NCI-H2107 (cell line): ENCODE measurements around the gene MOSPD3.
"Not testable (repeated sequence)": the region's sequence is repeated elsewhere in the genome, so short reads cannot be mapped to it uniquely, and the experiment has no call there.

Experiments
- DNase-seq: peaks from one replicate; lab custom pipeline; 2025; lab: John Stamatoyannopoulos, UW

The MOSPD3 gene

DNA sequence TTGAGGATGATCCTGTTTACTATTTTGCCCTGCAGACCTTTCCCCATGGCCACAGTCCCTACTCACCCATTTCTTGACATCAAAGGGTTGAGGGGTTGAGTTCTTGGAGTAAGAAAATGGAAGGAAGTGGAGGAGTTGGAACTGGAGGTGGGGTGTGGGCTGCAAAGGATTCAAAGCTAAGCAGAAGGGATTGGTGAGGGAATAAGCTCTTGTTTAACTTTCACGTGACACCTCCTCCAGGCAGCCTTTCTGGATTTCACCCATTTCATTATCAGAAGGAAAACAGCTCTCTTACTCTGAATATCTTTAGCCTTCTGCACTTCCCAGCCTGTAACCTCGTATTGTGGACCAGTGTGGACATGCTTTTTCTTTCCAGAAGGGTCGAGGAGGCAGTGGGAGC is 13.7 kb downstream of the MOSPD3 start:
- no peak for DNase-seq

DNA sequence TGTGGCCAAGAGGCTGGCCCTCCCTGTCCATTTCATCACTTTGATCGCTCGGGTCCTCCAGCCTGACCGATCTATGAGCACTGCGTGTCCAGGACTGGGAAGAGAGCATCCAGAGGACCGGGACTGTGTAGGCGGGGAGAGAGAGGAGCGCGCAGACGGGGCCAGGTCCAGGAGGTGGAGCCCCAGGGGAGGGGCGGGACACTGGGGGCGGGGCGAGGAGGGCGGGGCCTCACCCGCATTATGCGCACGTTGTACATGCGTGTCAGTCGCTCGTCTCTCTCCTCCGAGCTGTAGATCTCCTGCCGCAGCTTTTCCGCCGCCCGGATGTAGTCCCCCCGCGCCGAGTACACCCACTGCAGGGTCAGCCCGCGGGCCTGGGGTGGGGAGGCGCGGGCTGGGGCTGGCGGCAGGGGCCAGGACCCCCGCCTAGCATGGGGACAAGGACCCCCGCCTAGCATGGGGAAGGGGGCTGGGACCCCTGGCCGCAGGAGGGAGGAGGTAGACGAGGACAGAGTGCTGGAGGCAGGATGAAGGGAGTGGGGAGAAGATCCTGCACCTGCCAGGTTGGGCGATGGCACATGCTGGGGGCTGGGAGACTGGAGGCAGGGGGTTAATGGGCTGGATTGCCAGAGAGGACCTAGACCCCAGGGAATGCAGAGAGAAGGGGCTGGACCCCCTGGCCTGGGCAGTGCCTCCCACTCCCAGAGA is 14.3 kb downstream of the MOSPD3 start:
- DNase-seq: no peak

DNA sequence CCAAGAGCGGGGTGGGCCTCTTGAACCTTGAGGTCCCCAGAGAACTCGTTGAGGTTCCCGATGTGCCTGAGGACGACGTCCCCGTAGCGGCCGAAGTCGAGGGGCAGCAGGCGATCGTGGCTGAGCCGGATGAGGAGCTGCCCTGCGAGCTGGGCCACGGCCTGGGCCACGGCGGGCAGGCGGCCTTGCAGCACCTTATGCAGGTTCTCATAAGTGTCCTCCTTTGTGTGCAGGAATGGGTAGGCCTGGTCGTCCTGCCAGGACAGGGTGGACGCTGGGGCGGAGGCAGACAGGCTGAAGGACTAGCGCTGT is 14.9 kb downstream of the MOSPD3 start:
- no peak for DNase-seq

DNA sequence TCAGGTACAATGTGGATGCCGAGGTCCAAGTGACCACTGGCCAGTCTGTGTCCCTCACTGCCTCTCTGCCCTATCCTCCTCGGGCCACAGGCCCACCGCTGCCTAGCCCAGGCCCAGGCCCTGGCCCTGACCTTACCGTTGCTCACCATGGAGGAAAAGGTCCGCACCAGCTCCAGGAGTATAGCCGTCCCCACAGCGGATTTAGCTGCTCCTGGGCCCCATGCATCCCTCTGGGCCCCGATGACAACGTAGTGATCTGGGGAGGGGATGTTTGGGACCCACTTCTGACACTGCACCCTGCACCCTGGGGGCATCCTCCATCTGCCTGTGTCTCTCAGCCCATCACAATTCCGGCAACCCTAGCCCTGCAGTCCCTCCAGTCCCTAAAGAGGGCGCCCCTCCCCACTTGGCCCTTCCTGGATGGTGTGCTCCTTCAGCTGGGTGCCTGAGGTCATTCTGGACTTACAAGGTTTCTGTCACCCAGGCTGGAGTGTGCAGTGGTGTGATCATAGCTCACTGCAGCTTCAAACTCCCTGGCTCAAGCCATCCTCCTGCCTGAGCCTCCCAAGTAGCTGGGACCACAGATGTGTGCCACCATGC is 16.9 kb downstream of the MOSPD3 start:
- no peak for DNase-seq

DNA sequence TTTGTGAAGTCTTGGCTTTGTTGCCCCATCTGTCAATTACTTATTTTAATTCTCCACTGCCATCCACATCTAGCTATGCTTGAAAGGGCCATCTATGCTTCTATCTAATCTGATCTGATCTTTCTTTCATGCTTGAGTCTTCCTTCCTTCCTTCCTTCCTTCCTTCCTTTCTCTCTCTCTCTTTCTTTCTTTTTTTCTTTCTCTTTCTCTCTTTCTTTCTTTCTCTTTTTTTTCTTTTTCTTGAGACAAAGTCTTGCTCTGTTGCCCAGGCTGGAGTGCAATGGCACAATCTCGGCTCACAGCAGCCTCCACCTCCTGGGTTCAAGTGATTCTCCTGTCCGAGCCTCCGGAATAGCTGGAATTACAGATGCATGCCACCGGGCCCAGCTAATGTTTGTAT is 17.7 kb downstream of the MOSPD3 start:
- no peak for DNase-seq

DNA sequence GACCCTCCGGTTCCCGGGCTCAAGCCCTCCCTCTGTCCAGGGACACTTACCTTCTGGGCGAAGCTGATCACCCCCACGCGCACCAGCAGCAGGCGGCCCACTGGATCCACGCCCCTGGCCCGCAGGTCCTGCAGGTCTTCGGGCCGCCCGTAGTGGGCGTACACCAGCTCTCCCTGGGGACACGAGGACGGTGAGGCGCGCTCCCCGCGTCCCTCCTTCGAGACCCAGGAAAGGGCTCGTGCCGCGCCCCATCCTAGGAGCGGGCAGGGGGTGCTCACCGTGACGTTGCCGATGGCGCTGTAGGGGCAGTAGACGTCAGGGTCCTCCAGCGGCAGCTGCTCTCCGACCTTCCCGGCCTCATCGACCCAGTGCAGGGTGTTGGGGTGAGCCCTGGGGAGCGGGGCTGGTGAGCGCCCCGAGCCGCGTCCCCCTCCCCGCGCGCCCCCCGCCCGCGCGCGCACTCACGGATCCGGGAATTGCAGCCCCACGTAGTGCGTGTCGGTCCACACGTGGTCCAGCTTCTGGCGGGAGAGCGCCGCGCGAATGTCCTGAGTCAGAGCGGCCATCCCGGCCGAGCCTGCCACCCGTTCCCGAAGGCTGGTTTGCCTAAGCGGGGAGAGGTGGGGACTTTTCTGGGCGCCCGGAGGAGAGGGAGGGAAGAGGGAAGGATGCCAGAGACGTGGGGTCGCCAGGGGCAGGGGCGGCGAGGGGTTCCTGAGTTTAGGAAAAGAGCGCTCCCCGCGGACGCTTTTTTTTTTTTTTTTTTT is 20.8 kb downstream of the MOSPD3 start:
- no peak for DNase-seq

DNA sequence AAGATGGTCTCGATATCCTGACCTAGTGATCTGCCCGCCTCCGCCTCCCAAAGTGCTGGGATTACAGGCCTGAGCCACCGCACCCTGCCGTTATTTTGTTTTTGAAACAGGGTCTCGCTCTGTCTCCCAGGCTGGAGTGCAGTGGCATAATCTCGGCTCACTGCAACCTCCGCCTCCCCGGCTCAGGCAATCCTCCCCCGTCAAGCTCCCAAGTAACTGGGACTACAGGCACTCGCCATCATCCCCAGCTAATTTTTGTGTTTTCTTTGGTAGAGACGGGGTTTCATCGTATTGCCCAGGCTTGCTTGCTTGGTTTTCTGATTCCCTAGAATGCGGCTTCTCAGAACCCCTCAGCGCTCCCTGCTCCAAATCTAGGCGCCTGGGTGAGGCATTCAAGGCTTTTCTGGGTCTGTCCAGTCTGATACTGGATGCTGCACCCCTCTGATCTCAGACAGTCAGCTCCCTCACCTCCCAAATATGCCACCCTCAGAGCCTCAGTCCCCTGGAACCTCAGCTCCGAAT is 27.7 kb downstream of the MOSPD3 start:
- no peak for DNase-seq

DNA sequence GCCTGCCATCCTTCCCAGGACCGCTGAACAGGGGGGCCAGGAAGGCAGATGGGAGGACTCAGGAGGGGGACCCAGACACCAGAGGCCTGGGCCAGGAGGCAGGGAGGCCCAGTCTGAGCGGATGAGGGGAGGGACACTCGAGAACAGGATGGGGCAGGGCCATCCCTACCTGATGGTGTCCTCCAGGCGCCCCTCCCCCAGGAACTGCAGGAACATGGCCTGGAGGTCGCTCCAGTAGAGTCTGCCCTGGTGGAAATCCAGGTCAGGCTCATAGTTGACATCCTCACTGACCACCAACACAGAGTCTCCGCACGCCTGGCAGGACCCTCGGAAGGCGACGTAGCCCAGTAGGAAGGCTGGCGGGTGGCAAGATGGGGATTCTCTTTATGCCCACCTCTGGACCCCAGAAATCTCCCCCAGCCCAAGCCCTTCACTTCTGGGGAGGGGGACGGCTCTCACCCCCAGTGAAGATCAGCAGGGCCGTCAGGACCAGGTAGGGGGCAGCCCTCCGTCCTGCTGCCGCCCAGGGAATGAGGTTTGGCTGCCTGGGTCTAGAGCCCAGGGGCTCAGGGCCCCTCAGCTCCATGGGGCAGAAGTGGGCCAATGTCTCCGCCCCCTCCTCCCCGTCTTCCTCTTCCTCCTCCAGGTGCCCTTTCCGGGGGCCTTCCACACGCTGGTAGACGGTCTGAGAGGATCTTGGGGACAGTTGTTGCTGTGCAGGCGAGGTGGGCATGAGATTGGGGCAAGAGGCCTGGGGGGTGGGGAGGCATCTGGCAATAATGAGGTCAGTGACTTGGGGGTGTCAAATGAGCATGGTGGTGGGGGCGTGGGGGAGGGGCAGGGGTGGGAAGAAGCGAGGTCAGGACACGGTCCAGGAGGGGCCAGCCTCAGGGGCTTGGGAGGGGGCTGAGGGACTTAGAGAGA is 28.4 kb downstream of the MOSPD3 start:
- no peak for DNase-seq

DNA sequence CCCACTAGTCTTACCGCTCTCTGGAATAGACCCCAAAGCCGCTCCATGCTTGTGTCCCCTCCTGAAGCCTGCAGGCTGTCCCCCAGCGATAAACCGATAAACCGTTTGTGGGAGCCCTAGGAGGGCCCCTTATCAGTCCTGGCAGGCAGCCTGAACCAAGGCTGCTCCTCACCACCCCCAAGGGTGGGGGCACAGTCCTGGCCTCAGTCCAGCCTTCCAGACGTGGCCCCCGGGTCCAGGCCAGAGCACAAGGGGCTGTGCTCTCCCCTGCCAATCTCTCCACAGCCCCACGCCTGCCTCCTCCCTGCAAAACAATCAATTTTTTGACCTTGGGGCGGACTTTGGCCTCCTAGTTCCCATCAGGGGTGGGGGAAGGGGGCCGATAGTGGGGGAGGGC is 29.1 kb downstream of the MOSPD3 start, which contains the start of gene TFR2:
TSS of gene TFR2 (minus strand) at position 90 of the 397 bp plus-strand sequence. CDS start at position 47, 43 bp downstream.
- no peak for DNase-seq

DNA sequence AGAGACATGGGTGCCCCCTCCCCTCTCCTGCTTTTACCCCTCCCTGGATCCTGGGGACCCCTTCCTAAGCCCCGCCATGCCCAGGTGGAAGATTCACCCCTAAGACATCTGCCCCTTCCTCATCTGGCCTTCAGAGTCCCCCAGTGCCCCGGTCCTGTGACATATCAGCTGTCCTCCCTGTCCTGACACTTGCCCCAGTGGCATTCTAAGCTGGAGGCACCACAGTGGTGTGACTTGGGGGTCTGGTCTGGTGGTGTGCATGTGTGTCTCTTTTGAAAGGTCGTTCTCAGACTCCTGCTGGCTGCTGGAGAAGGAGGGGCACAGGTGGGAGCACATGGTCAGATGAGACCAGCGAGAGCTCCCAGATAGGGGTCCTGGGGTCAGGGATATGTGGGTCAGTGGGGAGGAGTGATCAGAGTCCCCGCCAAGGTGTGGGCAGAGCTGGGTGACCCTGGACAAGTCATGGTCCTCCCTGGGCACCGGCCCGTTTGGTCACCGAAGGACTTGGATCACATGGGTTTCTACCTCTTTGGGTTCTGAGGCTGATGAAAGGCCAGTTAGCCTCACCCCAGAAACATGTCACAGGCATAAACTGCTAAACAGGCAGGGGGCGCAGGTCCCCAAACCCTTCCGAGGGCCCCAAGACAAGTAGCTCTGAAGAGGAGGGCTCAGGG is 29.7 kb downstream of the MOSPD3 start:
- no peak for DNase-seq

DNA sequence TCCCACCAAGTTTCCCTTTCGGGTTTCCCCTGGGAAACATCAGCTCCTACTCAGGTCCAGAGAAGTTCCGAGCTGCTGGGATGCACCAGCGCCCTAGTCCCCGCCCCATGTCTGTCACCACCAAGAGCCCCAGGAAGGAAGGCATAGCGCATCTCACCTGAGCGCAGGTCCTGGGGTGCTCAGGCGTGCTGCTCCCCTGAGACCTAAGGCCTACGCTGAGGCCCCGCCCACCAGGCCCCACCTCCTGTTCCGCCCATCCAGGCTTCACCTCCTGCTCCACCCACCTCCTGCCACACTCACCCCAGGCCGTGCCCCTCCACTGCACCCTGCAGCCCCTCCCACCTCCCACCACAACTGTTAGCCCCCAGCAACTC is 30.2 kb downstream of the MOSPD3 start:
- no peak for DNase-seq

DNA sequence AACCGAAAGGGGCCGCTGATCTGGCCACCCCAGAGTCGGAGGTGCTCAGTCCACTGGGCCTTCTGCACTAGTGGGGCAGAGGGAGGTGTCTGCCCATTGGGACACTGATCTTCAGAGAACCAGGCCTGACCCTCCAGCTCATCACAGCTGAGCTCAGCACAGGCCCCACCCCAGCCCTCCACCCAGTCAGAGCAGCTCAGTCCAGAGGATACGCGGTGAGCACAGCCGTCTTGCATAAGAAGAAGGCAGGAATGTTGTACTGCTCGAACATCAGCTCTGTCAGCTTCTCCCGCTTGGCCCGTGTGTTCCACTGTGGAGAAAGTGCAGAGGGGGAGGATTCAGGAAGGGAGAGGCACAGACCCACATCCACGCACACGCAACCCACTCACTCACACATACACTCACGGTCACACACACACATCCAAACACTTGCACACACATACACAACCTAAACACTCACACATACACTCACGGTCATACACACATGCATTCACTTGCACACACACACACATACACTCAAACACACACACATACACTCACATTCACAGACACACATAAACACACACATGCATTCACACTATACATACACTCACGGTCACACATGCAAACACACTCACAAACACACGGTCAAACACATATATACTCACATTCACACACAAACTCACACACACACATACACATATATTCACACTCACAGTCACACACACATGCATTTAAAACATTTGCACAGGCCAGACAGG is 37.7 kb downstream of the MOSPD3 start:
- DNase-seq: no peak

DNA sequence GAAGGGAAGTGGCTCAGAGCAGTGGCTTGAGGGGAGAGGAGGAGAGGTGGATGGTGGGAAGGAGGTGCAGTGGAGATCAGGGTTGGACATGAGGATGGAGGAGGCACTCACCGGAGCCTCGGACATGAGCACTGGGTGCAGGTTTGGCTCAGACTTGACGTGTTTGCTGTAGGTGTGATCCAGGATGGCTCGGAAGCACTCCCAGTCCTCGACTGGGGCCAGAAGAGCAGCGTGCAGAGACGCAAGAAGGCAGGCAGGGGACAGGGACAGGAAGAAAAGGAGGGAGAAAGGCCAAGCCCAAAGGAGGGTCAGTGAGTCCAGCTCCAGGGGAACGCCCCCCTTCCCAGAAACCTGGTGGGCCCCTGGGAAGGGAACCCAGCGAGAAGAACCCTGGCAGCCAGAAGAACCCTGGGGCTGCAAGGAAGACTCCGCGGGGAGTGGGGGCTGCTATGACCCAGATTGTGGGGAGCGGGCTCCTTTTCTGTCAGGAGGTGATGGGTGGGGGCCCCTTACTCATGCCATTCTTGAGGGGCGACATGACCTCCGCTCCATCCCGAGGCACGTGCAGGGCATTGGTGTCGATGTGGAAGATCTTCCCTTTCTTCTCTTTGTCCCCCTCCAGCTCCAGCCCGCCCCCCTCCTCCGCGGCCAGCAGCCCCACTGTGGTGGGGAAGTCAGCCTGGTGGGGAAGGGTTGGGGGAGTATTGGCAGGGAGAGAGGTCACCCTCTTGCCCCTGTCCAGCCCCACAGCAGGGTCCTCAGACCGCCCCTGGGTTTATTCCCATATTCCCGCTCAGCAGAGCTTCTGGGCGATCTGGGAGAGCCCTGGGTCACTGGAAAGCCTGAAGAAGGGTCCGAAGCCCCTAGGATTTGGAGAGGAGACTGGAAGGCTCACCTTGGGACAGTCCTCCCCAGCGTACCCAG is 42.8 kb downstream of the MOSPD3 start:
- DNase-seq: no peak

DNA sequence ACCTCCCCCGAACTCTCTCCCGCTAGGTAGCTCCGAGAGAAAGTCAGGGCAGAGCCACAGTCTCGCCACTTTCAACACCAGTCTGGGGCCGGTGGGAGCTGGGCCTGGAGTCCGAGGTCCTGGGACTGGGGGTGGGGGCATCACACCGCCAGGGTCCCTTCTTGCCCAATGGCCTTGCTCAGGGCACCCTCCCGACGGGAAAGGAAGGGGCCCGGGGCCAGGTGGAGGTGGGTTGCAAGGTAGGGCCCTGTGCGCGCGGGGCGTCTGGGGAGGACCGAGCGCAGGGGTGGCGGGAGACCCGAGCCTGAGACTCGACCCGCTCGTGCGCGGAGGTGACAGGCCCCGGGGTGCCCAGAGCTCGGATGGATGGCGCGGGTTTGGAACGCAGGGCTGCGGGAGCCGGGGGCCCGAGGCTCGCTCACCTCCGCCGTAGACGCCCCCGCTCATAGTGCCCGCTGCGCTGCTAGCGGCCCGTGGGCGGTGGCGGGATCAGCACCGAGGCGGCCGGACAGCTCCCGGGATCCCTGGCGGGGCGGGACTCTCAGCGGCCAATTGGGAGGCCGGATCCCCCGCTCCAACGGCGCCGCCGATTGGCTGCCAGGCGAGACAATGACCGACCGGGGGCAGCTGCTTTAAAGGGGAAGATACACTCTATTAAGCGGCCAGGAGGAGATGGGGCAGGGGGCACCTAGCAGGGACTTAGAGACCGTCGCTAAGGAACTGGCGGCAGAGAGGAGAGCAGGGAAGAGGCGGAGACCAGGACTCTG is 43.8 kb downstream of the MOSPD3 start, which contains the start of gene ACTL6B:
TSS of gene ACTL6B (minus strand) at position 541 of the 767 bp plus-strand sequence. CDS start at position 447, 94 bp downstream.
- DNase-seq: peak; percentile 75

DNA sequence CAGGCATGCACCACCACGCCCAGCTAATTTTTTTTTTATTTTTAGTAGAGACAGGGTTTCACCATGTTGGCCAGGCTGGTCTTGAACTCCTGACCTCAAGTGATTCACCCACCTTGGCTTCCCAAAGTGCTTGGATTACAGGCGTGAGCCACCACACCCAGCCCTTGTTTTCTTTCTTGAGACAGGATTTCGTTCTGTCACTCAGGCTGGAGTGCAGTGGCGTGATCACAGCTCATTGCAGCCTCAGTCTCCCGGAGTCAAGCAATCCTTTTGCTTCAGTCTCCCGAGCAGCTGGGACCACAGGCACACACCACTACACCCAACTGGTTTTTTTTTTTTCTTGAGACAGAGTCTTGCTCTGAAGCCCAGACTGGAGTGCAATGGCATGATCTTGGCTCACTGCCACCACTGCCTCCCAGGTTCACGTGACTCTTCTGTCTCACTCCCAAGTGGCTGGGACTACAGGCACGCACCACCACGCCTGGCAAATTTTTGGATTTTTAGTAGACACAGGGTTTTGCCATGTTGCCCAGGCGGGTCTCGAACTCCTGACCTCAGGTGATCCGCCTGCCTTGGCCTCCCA is 49.9 kb downstream of the MOSPD3 start:
- DNase-seq: not testable (repeated sequence)
